Right ventricle myocardium superior (tissue), 1 donor: ENCODE measurements around the gene NF2. TPM values are rescaled to one million over a fixed set of nuclear protein-coding genes. Genes with fewer than 3 reads are reported as not detected.

Experiments
- total RNA-seq: library from RNA; stranded (reverse); fragmentation: NEBNext Ultra II Directional; extraction: Animal tissue kit (Norgen Biotek cat#: 25700); gene quantifications from one replicate; pipeline ENCODE4 v1.2.1, GENCODE V29; 2021
- donor health status: DM: no; HTN: yes; CAD: no; lungs with severe emphysema.

The NF2 gene
- total RNA-seq, 1 donor from 2014 or later: 40.6 TPM

Other genes with a start within 250 kb of the NF2 start
- 25.6 TPM for gene AP1B1, start 215.1 kb upstream of the NF2 start, total RNA-seq
- gene RFPL1, start 165.1 kb upstream of the NF2 start, total RNA-seq: not detected
- gene NEFH, start 123.4 kb upstream of the NF2 start, total RNA-seq: 0.16 TPM
- 47.5 TPM for gene THOC5, start 49.9 kb upstream of the NF2 start, total RNA-seq
- 14.3 TPM for gene NIPSNAP1, start 22.5 kb upstream of the NF2 start, total RNA-seq
- gene CABP7, start 116.4 kb downstream of the NF2 start, total RNA-seq: not detected
- 20.3 TPM for gene ZMAT5, start 163.4 kb downstream of the NF2 start, total RNA-seq
- gene UQCR10, start 163.7 kb downstream of the NF2 start, total RNA-seq: 381 TPM
- 28.5 TPM for gene ASCC2, start 234.6 kb downstream of the NF2 start, total RNA-seq